PC-3 (cell line): ENCODE measurements around the gene SF1.

Experiments used
- CTCF ChIP-seq: fragments of 300-600 bp; sonication (generic); conservative IDR thresholded peaks from 2 replicates; pipeline ENCODE4 v1.5.1; 2017; ENCODE audit warnings: antibody characterized with exemption, low read depth, mild to moderate bottlenecking, low read length
- EZH2 ChIP-seq: fragments of 300-600 bp; sonication (generic); IDR thresholded peaks from one replicate; pipeline ENCODE4 v1.6.1; 2017; ENCODE audit warnings: antibody characterized with exemption, mild to moderate bottlenecking, low read length; ENCODE audit not compliant: unreplicated experiment

GRCh38 chr11:64747961-64748665 is 30.2 kb downstream of the SF1 start:
- TF ChIP-seq CTCF (no peak), EZH2 (no peak)
